K562 (cell line): ENCODE measurements around the gene MRPS15. TPM values are rescaled to one million over a fixed set of nuclear protein-coding genes. Genes with fewer than 3 reads are reported as not detected.

Source experiments
- ARHGAP35 ChIP-seq: fragments of 450-650 bp; IDR thresholded peaks from 2 replicates; pipeline ENCODE4 v1.6.1; 2018; ENCODE audit not compliant: partially characterized antibody
- BDP1 ChIP-seq: IDR thresholded peaks from 3 replicates; pipeline ENCODE4 v1.6.1; 2011; ENCODE audit not compliant: insufficient read length, insufficient read depth
- BRCA1 ChIP-seq, 2 experiments: fragments of 450-650 bp in 1 of 2; sonication (generic) in 1 of 2; formaldehyde crosslinking in 1 of 2; IDR thresholded peaks; 2 replicates each; pipeline versions ENCODE4 v1.5.0 to v1.6.1; 2017 to 2020; ENCODE audit warnings: mild to moderate bottlenecking in 1 of 2, missing genetic modification reagents in 1 of 2
- CREB1 ChIP-seq, 2 experiments: sonication (generic) in 1 of 2; formaldehyde crosslinking in 1 of 2; IDR thresholded peaks; 2 replicates each; pipeline versions ENCODE4 v1.6.1 to v1.8.0; 2012 to 2022; ENCODE audit warnings: inconsistent platforms in 1 of 2, mild to moderate bottlenecking in 1 of 2, missing genetic modification reagents in 1 of 2, moderate library complexity in 1 of 2
- HEY1 ChIP-seq: fragments of 250-450 bp; sonication (Bioruptor Pico); IDR thresholded peaks from 2 replicates; pipeline ENCODE4 v1.5.0; 2020; ENCODE audit warnings: mild to moderate bottlenecking, moderate library complexity, borderline replicate concordance
- HMGXB4 ChIP-seq: sonication (generic); formaldehyde crosslinking; IDR thresholded peaks from 2 replicates; pipeline ENCODE4 v1.8.1; 2023; ENCODE audit warnings: mild to moderate bottlenecking, missing genetic modification reagents
- HNRNPL ChIP-seq: fragments of 200-400 bp; formaldehyde crosslinking; IDR thresholded peaks from 2 replicates; pipeline ENCODE4 v1.6.1; 2017; ENCODE audit warnings: low read depth, mild to moderate bottlenecking, low read length
- MYBL2 ChIP-seq, 2 experiments: fragments of 450-650 bp in 1 of 2; sonication (generic) in 1 of 2; formaldehyde crosslinking in 1 of 2; IDR thresholded peaks; 2 replicates each; pipeline versions ENCODE4 v1.6.1 to v1.8.1; 2017 to 2022; ENCODE audit warnings: borderline replicate concordance in 1 of 2, inconsistent platforms in 1 of 2, low read depth in 1 of 2, mild to moderate bottlenecking in 1 of 2, missing genetic modification reagents in 1 of 2, moderate library complexity in 1 of 2
- NONO ChIP-seq, 2 experiments: fragments of 200-400 bp in 1 of 2; fragments of 450-650 bp in 1 of 2; formaldehyde crosslinking in 1 of 2; IDR thresholded peaks; 2 replicates each; pipeline ENCODE4 v1.6.1; 2017; ENCODE audit warnings: low read depth in 2 of 2, mild to moderate bottlenecking in 2 of 2, moderate library complexity in 2 of 2, low read length in 1 of 2
- NUFIP1 ChIP-seq: fragments of 450-650 bp; IDR thresholded peaks from 2 replicates; pipeline ENCODE4 v1.6.1; 2018; ENCODE audit not compliant: partially characterized antibody
- POLR2A ChIP-seq: fragments of 450-650 bp; conservative IDR thresholded peaks from 2 replicates; pipeline ENCODE4 v1.6.1; 2016
- TARDBP ChIP-seq: fragments of 450-650 bp; IDR thresholded peaks from 2 replicates; pipeline ENCODE4 v1.6.1; 2016
- ZNF347 ChIP-seq: fragments of 450-650 bp; formaldehyde crosslinking; IDR thresholded peaks from 2 replicates; pipeline ENCODE4 v1.4.0; 2020; ENCODE audit warnings: low read depth, mild to moderate bottlenecking, moderate library complexity
- ZNF592 ChIP-seq: fragments of 450-650 bp; IDR thresholded peaks from 2 replicates; pipeline ENCODE4 v1.6.1; 2017; ENCODE audit warnings: antibody characterized with exemption, mild to moderate bottlenecking
- ZNF609 ChIP-seq: sonication (generic); formaldehyde crosslinking; IDR thresholded peaks from 2 replicates; pipeline ENCODE4 v1.8.1; 2023; ENCODE audit warnings: missing genetic modification reagents, mild to moderate bottlenecking, borderline replicate concordance
- ZNF766 ChIP-seq: fragments of 200-800 bp; sonication (Bioruptor generic); conservative IDR thresholded peaks from 2 replicates; pipeline ENCODE4 v1.6.1; 2016; ENCODE audit warnings: missing genetic modification characterization, missing compliant biosample characterization
- polyA plus RNA-seq, 8 experiments: library from polyadenylated mRNA; depleted of rRNA in 4 of 8; stranded (reverse) in 5 of 8; unstranded in 3 of 8; fragments of >200 nt; fragmentation: Nextera tagmentation in 2 of 8; fragmentation: Illumina TruSeq in 1 of 8; extraction: Ambion mirVana in 2 of 8; extraction: Trizol in 1 of 8; gene quantifications; 2 replicates each; pipeline versions ENCODE4 v1.2.1 to v1.2.3, GENCODE V29; 2011 to 2014; ENCODE audit warnings: inconsistent platforms in 1 of 8, missing spikeins in 1 of 8
- total RNA-seq, 7 experiments: library from RNA; depleted of rRNA in 6 of 7; stranded (reverse); fragments of >200 nt in 6 of 7; fragmentation: Illumina TruSeq in 2 of 7; extraction: Trizol in 2 of 7; gene quantifications; 2 replicates each; pipeline versions ENCODE4 v1.2.1 to v1.2.3, GENCODE V29; 2011 to 2021; ENCODE audit warnings: low replicate concordance in 1 of 7
- TF ChIP-seq, protein P1 (sequence below): fragments of 250-450 bp; sonication (Bioruptor Pico); IDR thresholded peaks from 2 replicates; pipeline ENCODE4 v1.9.0; 2021; ENCODE audit warnings: mild to moderate bottlenecking

Gene MRPS15
- total and polyA plus RNA-seq, 9 of the 15 experiments (the other 6 are each of a cell fraction or from before 2014, with no cell fraction given) = 62.9 to 286 (median 149) TPM

DNA sequence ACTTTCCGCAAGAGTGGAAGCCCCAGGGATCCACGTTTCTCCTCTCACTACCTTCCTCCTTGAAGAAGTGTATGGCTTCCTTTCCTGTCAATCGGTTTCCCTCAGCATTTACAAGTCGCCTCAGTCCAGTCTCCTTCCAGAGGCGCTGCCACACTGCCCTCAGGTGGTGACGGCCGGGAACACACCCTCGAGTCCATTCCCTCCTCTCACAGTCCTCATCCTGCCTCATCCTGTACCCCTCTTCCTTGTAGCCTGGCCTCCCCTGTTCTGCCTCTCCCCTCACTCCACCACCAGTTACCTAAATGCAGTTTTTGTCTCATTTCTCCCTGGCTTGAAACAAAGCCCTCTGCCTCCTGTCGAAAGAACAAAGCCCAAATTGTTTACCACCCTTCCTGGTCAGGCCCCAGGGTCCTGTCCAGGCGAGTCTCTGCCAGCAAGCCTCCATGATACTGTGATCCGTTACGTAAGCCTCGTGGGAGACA, 43.3 kb downstream of the MRPS15 start (continued):
- no peak for TF ChIP-seq CREB1 (IDR thresholded peaks at IDR 0.05)
- TF ChIP-seq CREB1 (CRISPR knock-in tag; IDR thresholded peaks at IDR 0.05) = no peak
- no peak for TF ChIP-seq ZNF347
- TF ChIP-seq ZNF766 (CRISPR knock-in tag) = no peak
- TF ChIP-seq TARDBP = no peak
- TF ChIP-seq BRCA1 (IDR thresholded peaks at IDR 0.05) = no peak
- TF ChIP-seq BRCA1 (CRISPR knock-in tag; IDR thresholded peaks at IDR 0.05) = no peak
- TF ChIP-seq HEY1 = no peak
- TF ChIP-seq, protein P1, sequence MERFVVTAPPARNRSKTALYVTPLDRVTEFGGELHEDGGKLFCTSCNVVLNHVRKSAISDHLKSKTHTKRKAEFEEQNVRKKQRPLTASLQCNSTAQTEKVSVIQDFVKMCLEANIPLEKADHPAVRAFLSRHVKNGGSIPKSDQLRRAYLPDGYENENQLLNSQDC (CRISPR knock-in tag) = no peak
- TF ChIP-seq BDP1 = no peak
- no peak for TF ChIP-seq NUFIP1
- no peak for TF ChIP-seq MYBL2 (IDR thresholded peaks at IDR 0.05; ENCODE audit: low read depth)
- TF ChIP-seq MYBL2 (CRISPR knock-in tag; IDR thresholded peaks at IDR 0.05; ENCODE audit: borderline replicate concordance) = no peak
- TF ChIP-seq ZNF609 (CRISPR knock-in tag) = no peak
- no peak for TF ChIP-seq ARHGAP35
- no peak for TF ChIP-seq HNRNPL
- TF ChIP-seq HMGXB4 (CRISPR knock-in tag) = no peak
- no peak for TF ChIP-seq ZNF592
- no peak for TF ChIP-seq NONO (IDR thresholded peaks at IDR 0.05; ENCODE audit: low read depth in 2 of 2, low read length in 1 of 2)
- no peak for TF ChIP-seq POLR2A
